Peyer's patch (tissue), 4 donors: ENCODE data around the gene RBM6.

Experiments
- CTCF ChIP-seq, 6 experiments: fragments of 450-650 bp in 4 of 6; fragments of 200-600 bp in 2 of 6; sonication (generic) in 1 of 6; IDR thresholded peaks; one replicate each; pipeline ENCODE4 v1.5.1; 2017 to 2019; ENCODE audit warnings: antibody characterized with exemption in 6 of 6, mild to moderate bottlenecking in 3 of 6, moderate library complexity in 1 of 6
- POLR2A ChIP-seq, 2 donors: fragments of 450-650 bp; IDR thresholded peaks; one replicate each; pipeline ENCODE4 v1.5.1; 2017; ENCODE audit warnings: antibody characterized with exemption in 2 of 2, mild to moderate bottlenecking in 2 of 2, moderate library complexity in 2 of 2

GRCh38 chr3:49902511-49903345 lies 37.2 kb upstream of the RBM6 start:
- no peak for TF ChIP-seq CTCF (IDR thresholded peaks at IDR 0.05)
- TF ChIP-seq POLR2A (IDR thresholded peaks at IDR 0.05), result no peak
